ENCODE data around the gene FADS6. TPM values are rescaled to one million over a fixed set of nuclear protein-coding genes. Genes with fewer than 3 reads are reported as not detected.

Gene FADS6
- total RNA-seq, 1 experiment from 2014 or later: 1.2 TPM

DNA sequence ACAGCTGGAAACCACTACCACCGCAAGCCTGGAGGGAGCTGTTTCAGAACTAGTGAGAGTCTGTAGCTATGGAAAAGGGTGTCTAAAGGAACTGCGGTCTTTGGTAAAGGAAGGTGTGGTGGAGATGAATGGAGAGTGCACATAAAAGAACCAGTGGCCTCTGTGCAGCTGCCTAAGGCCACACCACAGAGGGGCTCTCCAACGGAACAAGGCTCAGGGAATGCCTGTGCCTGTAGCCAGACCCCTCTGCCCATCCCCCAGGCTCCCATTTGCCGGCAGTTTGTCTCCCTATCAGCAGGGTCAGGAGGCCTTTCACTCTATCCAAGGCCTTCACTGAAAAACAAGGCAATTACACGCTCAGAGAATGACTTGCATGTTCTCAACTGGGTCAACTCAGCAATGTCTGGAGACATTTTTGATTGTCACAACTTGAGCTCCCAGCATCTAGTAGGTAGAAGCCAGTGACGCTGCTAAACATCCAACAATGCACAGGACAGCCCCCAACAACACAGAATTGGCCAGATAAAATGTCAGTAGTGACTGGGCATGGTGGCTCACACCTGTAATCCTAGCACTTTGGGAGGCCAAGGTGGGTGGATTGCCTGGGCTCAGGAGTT lies 17.3 kb downstream of the FADS6 start:
- Histone ChIP-seq H3K4me2 (ENCODE audit: insufficient read depth, insufficient read length, low read length) (no peak overlapping the region), H2BK20ac (ENCODE audit: low read depth, low read length, poor library complexity, severe bottlenecking) (no peak overlapping the region), H3K27me3 (ENCODE audit: insufficient read depth, low read length) (no peaks in the 10 kb centered on the region), H3K9me3 (ENCODE audit: control insufficient read depth, low read depth, low read length) (no peaks in the 10 kb centered on the region), H2BK15ac (ENCODE audit: low read depth, low read length) (no peak overlapping the region), H2BK5ac (ENCODE audit: insufficient read length, low read length) (no peak overlapping the region), H3K23me2 (ENCODE audit: insufficient read length, low read depth, low read length, poor library complexity, severe bottlenecking) (peaks cover 12% of the 10 kb centered on the region), H3K27ac (ENCODE audit: insufficient read length, low read depth, low read length) (no peak overlapping the region), H3K14ac (ENCODE audit: insufficient read depth, low read length) (no peak overlapping the region), H4K8ac (replicated peaks; ENCODE audit: insufficient read length, low read depth, low read length) (no peak overlapping the region), H2BK120ac (ENCODE audit: low read depth, low read length, poor library complexity, severe bottlenecking) (no peak overlapping the region), H2AFZ (ENCODE audit: low read length) (no peak overlapping the region), H4K91ac (ENCODE audit: insufficient read length, low read depth, low read length) (no peak overlapping the region), H3K18ac (ENCODE audit: insufficient read length, low read depth, low read length) (no peak overlapping the region), H4K5ac (ENCODE audit: insufficient read length, low read depth, low read length) (no peak overlapping the region), H3K79me1 (ENCODE audit: insufficient read depth, low read depth, low read length, poor library complexity, severe bottlenecking) (no peaks in the 10 kb centered on the region), H3K4ac (ENCODE audit: low read depth, low read length) (no peak overlapping the region), H2AK5ac (ENCODE audit: insufficient read length, low read length) (no peak overlapping the region), H3K9ac (ENCODE audit: extremely low read depth, insufficient read length, low read length) (no peak overlapping the region), H3K4me1 (ENCODE audit: insufficient read depth, low read length) (0 out of 2 replicates have a peak, but pooled peaks cover 2% of the 10 kb centered on the region), H3T11ph (ENCODE audit: low read length) (no peak overlapping the region), H4K20me1 (ENCODE audit: control insufficient read depth, insufficient read depth, insufficient read length) (no peaks in the 10 kb centered on the region), H2BK12ac (ENCODE audit: insufficient read length, low read depth, low read length) (no peak overlapping the region), H3K79me2 (ENCODE audit: insufficient read depth, low read length) (no peaks in the 10 kb centered on the region), H3K23ac (ENCODE audit: insufficient read length, low read depth, low read length) (no peak overlapping the region), H3K56ac (ENCODE audit: insufficient read length, low read depth, low read length) (no peak overlapping the region)
- H3K4me1 Mint-ChIP-seq: peaks cover 30 to 41% of the 10 kb centered on the region in 2 experiments
- no peak for DNase-seq
- H3K4me3 Mint-ChIP-seq: no peak overlapping the region
- no peaks in the 10 kb centered on the region for H3K9me3 Mint-ChIP-seq
- TF ChIP-seq CTCF (conservative IDR thresholded peaks at IDR 0.05): no peak
- H3K27ac Mint-ChIP-seq: no peak overlapping the region; a peak in 2 of 7 replicates
- H3K36me3 Mint-ChIP-seq (ENCODE audit: insufficient read depth in 1 of 3, low read depth in 3 of 3): peaks cover 0 to 6% (median 5%) of the 10 kb centered on the region in 3 experiments; a peak in 4 of 7 replicates
- no CpG with 5 or more reads among the region's 6 CpGs for WGBS (ENCODE audit: extremely low coverage, insufficient read length, low lambda C conversion rate)
- peaks cover 19% of the 10 kb centered on the region for H3K27me3 Mint-ChIP-seq (ENCODE audit: low read depth)
